GM18907 (cell line): ENCODE results near the gene MACROD2.

Source experiments
- ATAC-seq: cut with Tn5 transposase; IDR thresholded peaks from one replicate; pipeline ENCODE4 v1.9.1; 2021; ENCODE audit warnings: mild to moderate bottlenecking, moderate library complexity; ENCODE audit not compliant: unreplicated experiment

MACROD2 gene

GRCh38 chr20:14696937-14697336 lies 701.6 kb downstream of the MACROD2 start:
- ATAC-seq = no peak

GRCh38 chr20:14698125-14698524 lies 702.8 kb downstream of the MACROD2 start:
- ATAC-seq = no peak

- ATAC-seq = no peak
These were observed 703.5 kb downstream of the MACROD2 start for GRCh38 chr20:14698605-14699373.

GRCh38 chr20:14700639-14700960 lies 705.3 kb downstream of the MACROD2 start:
- ATAC-seq = peak; percentile 68

GRCh38 chr20:14701326-14701725 lies 706.0 kb downstream of the MACROD2 start:
- no peak for ATAC-seq

- ATAC-seq = no peak
These were observed 711.2 kb downstream of the MACROD2 start for GRCh38 chr20:14706555-14706954.

- no peak for ATAC-seq
These were observed 711.8 kb downstream of the MACROD2 start for GRCh38 chr20:14707026-14707680.

- ATAC-seq = no peak
These were observed 712.7 kb downstream of the MACROD2 start for GRCh38 chr20:14707865-14708596.

- ATAC-seq = no peak
These were observed 714.1 kb downstream of the MACROD2 start for GRCh38 chr20:14709439-14709838.

- no peak for ATAC-seq
These were observed 715.6 kb downstream of the MACROD2 start for GRCh38 chr20:14710951-14711350.

GRCh38 chr20:14711652-14712051 lies 716.3 kb downstream of the MACROD2 start:
- ATAC-seq = no peak

- no peak for ATAC-seq
These were observed 717.0 kb downstream of the MACROD2 start for GRCh38 chr20:14712302-14712739.

- no peak for ATAC-seq
These were observed 720.1 kb downstream of the MACROD2 start for GRCh38 chr20:14715400-14715799.

- ATAC-seq = no peak
These were observed 721.1 kb downstream of the MACROD2 start for GRCh38 chr20:14716351-14716801.

GRCh38 chr20:14717134-14717999 lies 722.1 kb downstream of the MACROD2 start:
- peak; percentile 92 for ATAC-seq

- no peak for ATAC-seq
These were observed 724.9 kb downstream of the MACROD2 start for GRCh38 chr20:14720251-14720650.

GRCh38 chr20:14721926-14722452 lies 726.7 kb downstream of the MACROD2 start:
- ATAC-seq = no peak

GRCh38 chr20:14723614-14724013 lies 728.3 kb downstream of the MACROD2 start:
- ATAC-seq = no peak

- ATAC-seq = no peak
These were observed 728.7 kb downstream of the MACROD2 start for GRCh38 chr20:14724036-14724435.

- no peak for ATAC-seq
These were observed 729.2 kb downstream of the MACROD2 start for GRCh38 chr20:14724468-14724867.

GRCh38 chr20:14726591-14726990 lies 731.3 kb downstream of the MACROD2 start:
- ATAC-seq = no peak
